GM18951 (cell line): ENCODE results near the gene IPO5.
"Not testable (repeated sequence)": the region's sequence is repeated elsewhere in the genome, so short reads cannot be mapped to it uniquely, and the experiment has no call there.

Source experiments
- POLR2A ChIP-seq: IDR thresholded peaks from 4 replicates; pipeline ENCODE4 v1.6.1; 2011; ENCODE audit warnings: mild to moderate bottlenecking; ENCODE audit not compliant: insufficient read length, insufficient read depth; ENCODE audit errors: extremely low read depth
- in situ Hi-C: fragments of 300-500 bp; cut with MboI; formaldehyde crosslinking; loops from one replicate; pipeline ENCODE4 v1.12.0; 2022; ENCODE audit warnings: low sequenced_read_pairs, mixed read lengths, inconsistent platforms; ENCODE audit not compliant: unreplicated experiment

Gene IPO5

DNA sequence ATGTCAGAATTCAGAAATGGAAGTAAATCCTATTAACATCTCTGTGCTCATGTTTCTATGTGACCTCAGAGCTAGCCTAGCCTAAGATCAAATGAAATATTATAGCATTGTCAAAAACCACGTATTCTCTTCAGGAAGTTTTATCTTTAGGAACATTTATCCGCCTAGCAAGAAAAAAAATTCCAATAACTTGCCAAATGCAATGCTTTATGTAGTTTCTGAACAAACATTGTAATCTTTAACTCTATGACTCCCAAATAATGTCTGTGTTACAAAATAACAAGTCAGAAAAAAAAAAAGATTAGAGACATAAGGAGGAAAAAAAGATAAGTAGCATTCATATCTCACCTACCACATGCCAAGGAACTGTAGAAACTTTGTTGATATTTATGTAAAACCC, 18.4 kb upstream of the IPO5 start:
- no peak for TF ChIP-seq POLR2A
- in situ Hi-C loops = no loop called here

DNA sequence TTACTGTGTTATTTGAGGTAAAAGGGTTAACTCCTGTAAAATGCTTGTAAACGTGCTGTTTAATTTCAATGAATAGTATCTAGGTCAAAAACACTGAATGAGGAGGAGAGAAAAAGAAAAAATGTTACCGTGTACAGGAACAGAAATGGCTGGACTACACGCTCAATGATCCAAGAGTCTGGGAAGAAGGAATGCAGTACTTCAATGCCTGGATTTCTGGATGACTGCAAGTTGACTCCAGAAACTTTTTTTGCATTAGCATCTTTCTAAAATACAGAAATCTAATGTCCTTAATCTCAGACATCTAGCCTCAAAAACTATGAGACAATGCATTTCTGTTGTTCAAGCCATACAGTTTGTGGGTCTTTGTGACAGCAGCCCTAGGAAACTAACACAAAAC, 17.4 kb upstream of the IPO5 start:
- in situ Hi-C loops = no loop called here
- TF ChIP-seq POLR2A = no peak

DNA sequence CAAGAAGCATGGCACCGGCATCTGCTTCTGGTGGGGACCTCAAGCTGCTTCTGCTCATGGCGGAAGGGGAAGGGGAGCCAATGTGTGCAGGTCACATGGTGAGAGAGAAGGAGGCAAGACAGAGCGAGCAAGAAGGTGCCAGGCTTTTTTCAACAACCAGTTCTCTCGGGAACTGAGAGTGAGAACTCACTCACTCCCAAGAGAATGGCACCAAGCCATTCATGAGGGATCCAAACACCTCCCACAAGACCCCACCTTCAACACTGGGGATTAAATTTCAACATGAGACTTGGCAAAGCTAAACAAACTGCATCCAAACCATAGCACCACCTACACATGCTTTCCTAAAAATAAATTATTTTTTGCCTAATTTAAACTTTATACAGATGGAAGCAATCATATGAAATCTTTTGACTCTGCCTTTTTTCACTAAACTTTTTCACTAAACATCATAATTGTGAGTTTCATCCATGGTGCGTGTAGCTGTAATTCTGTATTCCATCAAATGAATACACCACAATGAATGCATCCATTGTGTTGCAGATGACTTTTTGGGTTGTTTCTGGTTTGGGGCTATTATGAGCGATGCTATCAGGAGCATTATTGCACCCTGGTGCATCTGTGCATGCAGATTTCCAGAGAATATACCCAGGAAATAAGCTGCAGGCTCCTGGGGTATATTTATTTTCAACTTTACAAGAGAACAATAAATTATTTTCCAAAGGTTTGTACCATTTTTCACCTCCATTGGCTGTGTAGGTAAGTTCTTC, 14.6 kb upstream of the IPO5 start:
- no peak for TF ChIP-seq POLR2A
- in situ Hi-C loops = no loop called here

DNA sequence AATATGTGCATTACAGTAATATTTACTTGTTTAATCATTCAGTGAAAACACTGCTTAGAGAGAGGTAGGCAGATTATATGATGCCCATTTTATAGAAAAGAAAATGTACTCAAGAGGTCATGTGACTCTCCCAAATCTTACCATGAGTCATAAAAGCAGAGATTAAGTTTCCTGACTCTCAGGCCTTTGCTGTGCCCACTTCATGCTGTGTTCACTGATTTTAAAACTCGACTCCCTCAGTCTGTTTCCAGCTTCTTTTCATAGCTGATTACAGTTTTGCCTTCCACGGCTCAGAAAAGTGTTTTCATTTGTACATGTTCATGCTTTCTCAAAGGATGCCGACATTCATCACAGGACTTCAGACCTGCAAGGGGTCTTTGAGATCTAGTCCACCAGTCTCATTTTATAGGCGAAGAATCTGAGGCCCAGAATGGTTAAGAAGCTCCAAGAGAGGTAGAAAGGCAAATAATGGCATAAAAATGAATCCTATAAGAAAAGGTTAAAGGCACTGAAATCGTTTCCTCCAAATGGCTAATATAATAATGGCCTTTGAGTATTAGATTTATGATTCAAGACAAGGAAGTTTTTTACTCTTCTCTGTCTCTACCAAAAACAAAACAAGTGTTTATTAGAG, 9.0 kb upstream of the IPO5 start:
- in situ Hi-C loops = no loop called here
- no peak for TF ChIP-seq POLR2A

DNA sequence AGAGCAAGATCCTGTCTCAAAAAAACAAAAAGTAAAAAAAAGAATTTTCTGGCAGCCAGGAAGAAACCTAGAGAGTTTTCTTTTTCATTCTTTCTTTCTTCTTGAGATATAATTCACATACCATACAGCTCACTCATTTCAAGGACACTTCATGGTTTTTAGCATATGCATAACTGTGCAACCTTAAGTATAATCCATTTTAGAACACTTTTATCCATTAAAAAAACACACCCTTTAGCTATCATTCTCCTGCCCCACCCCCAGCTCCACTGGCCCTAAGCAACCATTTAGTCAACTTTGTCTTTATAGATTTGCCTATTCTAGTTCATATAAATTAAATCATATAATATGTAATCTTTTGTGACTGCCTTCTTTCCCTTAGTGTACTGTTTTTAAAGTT, 8.1 kb upstream of the IPO5 start:
- no peak for TF ChIP-seq POLR2A
- in situ Hi-C loops = no loop called here

DNA sequence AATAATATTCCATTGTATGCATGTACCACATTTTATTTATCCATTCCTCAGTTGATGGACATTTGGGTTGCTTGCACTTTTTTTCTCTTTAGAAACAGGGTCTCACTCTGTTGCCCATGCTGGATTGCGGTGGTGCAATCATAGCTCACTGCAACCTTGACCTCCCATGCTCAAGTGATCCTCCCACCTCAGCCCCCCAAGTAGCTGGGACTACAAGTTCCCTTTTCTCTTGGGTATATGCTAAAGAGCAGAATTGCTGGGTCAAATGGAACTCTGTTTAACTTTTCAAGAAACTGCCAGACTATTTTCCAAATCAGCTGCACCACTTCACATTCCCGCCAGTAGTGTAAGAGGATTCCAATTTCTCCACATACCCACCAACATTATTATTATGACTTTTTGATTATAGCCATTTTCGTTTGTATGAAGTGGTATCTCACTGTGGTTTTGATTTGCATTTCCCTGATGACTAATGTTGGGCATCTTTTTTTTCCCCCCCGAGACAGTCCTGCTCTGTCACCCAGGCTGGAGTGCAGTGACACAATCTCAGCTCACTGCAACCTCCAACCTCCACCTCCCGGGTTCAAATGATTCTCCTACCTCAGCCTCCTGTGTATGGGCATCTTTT, 7.6 kb upstream of the IPO5 start:
- TF ChIP-seq POLR2A = no peak
- in situ Hi-C loops = no loop called here

DNA sequence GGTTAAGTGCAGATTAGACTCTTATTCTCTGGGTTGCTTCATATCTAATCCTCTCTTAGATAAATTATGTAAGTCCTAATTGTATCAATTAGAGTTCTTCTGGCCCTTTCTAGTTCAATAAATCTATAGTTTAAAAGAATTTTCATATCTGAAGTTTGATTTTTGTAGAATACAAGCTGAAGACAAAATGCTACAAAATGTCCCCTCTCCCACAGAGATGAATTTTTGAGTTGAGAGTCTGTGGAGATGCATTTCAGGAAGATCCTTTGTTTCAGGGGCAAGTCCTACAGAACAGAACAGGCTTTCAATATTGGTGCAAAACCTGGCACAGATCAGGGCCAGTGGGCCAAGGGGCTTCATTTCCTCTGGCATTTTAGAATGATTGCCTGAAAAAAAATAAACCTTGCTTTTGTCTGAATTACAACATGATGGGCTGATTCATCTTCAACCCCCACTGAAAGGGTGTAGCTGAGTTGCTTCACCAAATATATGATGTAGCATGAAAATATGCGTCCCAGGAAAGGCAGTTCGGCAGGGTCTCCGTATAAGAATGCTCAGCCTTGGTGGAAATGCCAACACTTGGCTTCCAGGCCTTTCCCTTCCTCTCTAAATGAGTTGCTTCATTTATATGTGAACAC, 6.4 kb upstream of the IPO5 start:
- TF ChIP-seq POLR2A = no peak
- in situ Hi-C loops = no loop called here

DNA sequence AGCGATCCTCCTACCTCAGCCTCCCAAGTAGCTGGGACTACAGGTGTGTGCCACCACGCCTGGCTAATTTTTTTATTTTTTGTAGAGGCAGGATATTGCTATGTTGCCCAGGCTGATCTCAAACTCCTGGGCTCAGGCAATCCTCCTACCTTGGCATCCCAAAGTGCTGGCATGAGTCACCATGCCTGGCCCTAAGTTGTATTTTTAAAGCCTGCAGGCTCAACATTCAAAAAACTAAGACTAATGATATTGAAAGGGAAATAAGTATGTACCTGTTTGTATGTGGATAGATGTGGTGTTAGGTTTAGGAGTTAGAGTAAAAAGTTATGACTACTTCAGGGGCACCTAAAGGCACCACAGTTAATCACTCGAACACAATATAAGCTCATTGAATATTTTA, 5.4 kb upstream of the IPO5 start:
- no peak for TF ChIP-seq POLR2A
- in situ Hi-C loops = no loop called here

DNA sequence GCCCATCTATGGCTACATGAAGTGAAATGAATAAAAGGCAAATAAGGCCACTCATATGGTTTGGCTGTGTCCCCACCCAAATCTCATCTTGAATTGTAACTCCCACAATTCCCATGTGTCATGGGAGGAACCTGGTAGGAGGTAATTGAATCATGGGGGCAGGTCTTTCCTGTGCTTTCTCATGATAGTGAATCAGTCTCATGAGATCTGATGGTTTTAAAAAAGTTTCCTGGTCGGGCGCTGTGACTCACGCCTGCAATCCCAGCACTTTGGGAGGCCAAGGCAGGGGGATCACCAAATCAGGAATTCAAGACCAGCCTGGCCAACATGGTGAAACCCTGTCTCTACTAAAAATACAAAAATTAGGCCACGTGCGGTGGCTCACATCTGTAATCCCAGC, 4.2 kb upstream of the IPO5 start:
- in situ Hi-C loops = not testable (repeated sequence)

DNA sequence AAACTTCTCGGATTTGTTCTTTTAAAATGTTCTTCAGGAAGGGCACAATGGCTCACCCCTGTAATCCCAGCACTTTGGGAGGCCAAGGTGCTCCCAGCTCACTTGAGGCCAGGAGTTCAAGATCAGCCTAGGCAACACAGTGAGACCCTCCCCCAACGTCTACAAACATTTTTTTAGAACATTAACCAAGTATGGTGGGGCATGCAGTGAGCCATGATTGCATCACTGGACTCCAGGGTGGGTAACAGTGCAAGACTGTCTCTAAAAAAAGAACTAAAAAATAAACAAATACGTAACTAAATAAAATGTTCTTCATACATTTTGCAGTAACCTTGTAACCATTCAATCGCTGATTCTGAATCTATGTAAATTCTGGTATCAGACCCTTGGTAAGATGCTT, 2.1 kb upstream of the IPO5 start:
- in situ Hi-C loops = no loop called here
- no peak for TF ChIP-seq POLR2A

DNA sequence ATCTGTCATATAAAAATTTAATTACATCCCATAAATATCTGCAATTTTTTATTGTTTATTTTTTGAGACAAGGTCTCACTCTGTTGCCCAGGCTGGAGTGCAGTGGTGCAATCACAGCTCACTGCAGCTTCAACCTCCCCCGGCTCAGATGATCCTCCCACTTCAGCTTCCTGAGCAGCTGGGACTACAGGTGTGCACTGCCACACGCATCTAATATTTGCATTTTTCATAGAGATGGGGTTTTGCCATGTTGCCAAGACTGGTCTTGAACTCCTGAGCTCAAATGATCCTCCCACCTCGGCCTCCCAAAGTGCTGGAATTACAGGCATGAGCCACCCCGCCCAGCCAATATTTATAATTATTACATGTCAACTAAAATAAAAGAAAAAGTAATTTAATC, 644 bp upstream of the IPO5 start:
- in situ Hi-C loops = not testable (repeated sequence)

DNA sequence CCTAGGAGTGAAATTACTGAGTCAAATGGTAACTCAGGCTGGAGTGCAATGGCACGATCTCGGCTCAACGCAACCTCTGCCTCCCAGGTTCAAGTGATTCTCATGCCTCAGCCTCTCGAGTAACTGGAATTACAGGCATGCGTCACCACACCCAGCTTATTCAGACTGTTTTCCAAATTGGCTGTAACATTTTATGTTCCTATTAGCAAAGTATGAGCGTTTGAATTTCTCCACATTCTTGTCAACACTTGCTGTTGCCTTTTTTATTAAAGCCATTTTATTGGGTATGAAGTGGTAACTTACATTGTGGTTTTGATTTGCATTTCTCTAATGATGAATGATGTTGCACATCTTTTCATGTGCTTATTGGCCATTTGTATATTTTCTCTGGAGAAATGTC, 7.9 kb downstream of the IPO5 start:
- in situ Hi-C loops = no loop called here

DNA sequence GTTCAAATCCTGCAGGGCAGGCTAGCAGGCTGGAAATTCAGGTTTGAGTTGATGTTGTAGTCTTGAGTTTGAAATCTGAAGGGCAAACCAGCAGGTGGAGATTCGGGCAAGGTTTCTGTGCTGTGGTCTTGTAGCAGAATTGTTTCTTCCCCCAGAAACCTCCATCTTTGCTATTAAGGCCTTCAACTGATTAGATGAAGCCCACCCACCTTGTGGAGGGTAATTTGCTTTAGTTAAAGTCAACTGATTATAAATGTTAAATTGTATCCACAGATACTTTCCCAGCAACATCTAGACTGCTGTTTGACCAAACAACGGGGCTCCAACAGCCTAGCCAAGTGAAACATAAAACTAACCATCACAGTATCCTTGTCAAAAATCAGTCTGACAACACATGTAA, 9.4 kb downstream of the IPO5 start:
- in situ Hi-C loops = no loop called here
- no peak for TF ChIP-seq POLR2A

More for the DNA sequence above, 7.9 kb downstream of the IPO5 start:
- TF ChIP-seq POLR2A = no peak

DNA sequence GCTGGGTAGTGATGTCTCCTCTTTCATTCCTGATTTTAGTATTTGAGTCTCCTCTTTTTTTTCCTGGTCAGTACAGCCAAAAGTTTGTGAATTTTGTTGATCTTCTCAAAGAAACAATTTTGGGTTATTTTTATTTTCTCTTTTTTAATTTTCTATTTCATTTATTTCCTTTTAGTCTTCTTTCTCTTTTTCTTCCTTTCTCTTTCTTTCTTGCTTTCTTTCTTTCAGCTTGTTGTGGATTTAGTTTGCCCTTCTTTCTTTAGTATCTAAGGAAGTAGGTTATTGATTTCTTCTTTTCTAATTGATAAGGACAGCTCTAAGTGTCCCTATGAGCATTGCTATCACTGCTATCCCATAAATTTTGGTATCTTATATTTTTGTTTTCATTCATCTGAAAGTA, 13.8 kb downstream of the IPO5 start:
- TF ChIP-seq POLR2A = no peak
- in situ Hi-C loops = no loop called here
